K562 (cell line): ENCODE results near the gene PCCA. TPM values are rescaled to one million over a fixed set of nuclear protein-coding genes. Genes with fewer than 3 reads are reported as not detected.

Experiments
- ATAC-seq: fragments of 200-7000 bp; cut with Tn5 transposase; 3 replicates; pipeline ENCODE4 v1.9.1; 2020; ENCODE audit warnings: moderate library complexity
- BruUV-seq: library from RNA; stranded (reverse); fragments of 400-500 nt; replicated peaks from 2 replicates; lab custom pipeline; 2021; lab: Mats Ljungman, UMichigan
- CTCF ChIA-PET: fragments of 300-600 bp; formaldehyde crosslinking; extraction: SDS; loops from one replicate; lab custom pipeline; 2021; ENCODE audit warnings: low intra/inter-chr PET ratio; lab: Yijun Ruan, JAX
- POLR2A ChIA-PET: fragments of 300-600, 350-650 bp; sonication (Branson Sonifier 250); formaldehyde crosslinking; extraction: SDS; loops from one replicate; lab custom pipeline; 2021; ENCODE audit warnings: antibody characterized with exemption, inconsistent platforms; lab: Yijun Ruan, JAX
- DNase-seq, 4 experiments: peaks; one replicate each; pipeline versions ENCODE4 v3.0.0 to v3.0.0-alpha.2; 2011 to 2018; ENCODE audit warnings: low spot score in 3 of 4, mixed read lengths in 3 of 4; ENCODE audit errors: extremely low read depth in 1 of 4
- FAIRE-seq: peaks from 2 replicates; lab custom pipeline; 2011; peaks lifted over from hg19 to GRCh38; lab: Jason Lieb, UNC
- H2AFZ ChIP-seq: 2 replicates; pipeline ENCODE4 v1.6.0; 2011; ENCODE audit warnings: low read depth, low read length, control low read depth, inconsistent platforms
- H3K27ac ChIP-seq: fragments of 200-600 bp; 3 replicates; pipeline ENCODE4 v1.8.0; 2011; ENCODE audit warnings: low read depth, mild to moderate bottlenecking, control low read depth, inconsistent platforms, low read length, moderate library complexity, mixed read lengths; ENCODE audit errors: extremely low read depth
- H3K27me3 ChIP-seq, 2 experiments: fragments of 300-600 bp in 1 of 2; 2 replicates in 1 of 2; 3 replicates in 1 of 2; pipeline versions ENCODE4 v1.6.0 to v1.8.0; 2011; ENCODE audit warnings: inconsistent platforms in 2 of 2, low read length in 2 of 2, mild to moderate bottlenecking in 1 of 2, mixed read lengths in 1 of 2, moderate library complexity in 1 of 2; ENCODE audit not compliant: control insufficient read depth in 2 of 2, insufficient read depth in 2 of 2
- H3K36me3 ChIP-seq: fragments of 300-600 bp; 3 replicates; pipeline ENCODE4 v1.8.0; 2011; ENCODE audit warnings: mild to moderate bottlenecking, low read length, inconsistent platforms; ENCODE audit not compliant: control insufficient read depth, insufficient read depth
- H3K4me1 ChIP-seq, 2 experiments: fragments of 200-600 bp in 1 of 2; replicated peaks in 1 of 2; 2 replicates in 1 of 2; 3 replicates in 1 of 2; pipeline versions ENCODE4 v1.5.1 to v1.8.0; 2011; ENCODE audit warnings: inconsistent platforms in 2 of 2, low read length in 2 of 2, mild to moderate bottlenecking in 1 of 2, mixed read lengths in 1 of 2, moderate library complexity in 1 of 2; ENCODE audit not compliant: control insufficient read depth in 2 of 2, insufficient read depth in 2 of 2
- H3K4me2 ChIP-seq: 2 replicates; pipeline ENCODE4 v1.6.1; 2011; ENCODE audit warnings: low read length, control low read depth, inconsistent platforms, mixed read lengths; ENCODE audit not compliant: insufficient read depth
- H3K4me3 ChIP-seq: fragments of 200-600 bp; sonication (generic), shearing (Covaris generic); 2 replicates; pipeline ENCODE4 v1.5.1; 2016; ENCODE audit warnings: control low read depth, inconsistent platforms
- H3K79me2 ChIP-seq: fragments of 200-600 bp; 3 replicates; pipeline ENCODE4 v1.8.0; 2011; ENCODE audit warnings: low read length, inconsistent platforms; ENCODE audit not compliant: control insufficient read depth, insufficient read depth
- H3K9ac ChIP-seq, 2 experiments: 2 replicates each; pipeline versions ENCODE4 v1.6.0 to v1.6.1; 2011; ENCODE audit warnings: low read depth in 2 of 2, low read length in 2 of 2, control low read depth in 1 of 2, inconsistent platforms in 1 of 2, mild to moderate bottlenecking in 1 of 2, mixed read lengths in 1 of 2; ENCODE audit not compliant: insufficient read depth in 1 of 2
- H3K9me1 ChIP-seq: one replicate; pipeline ENCODE4 v1.6.0; 2011; ENCODE audit warnings: inconsistent platforms, mild to moderate bottlenecking, low read length, moderate library complexity; ENCODE audit not compliant: control insufficient read depth, insufficient read depth
- H3K9me3 ChIP-seq: replicated peaks from 2 replicates; pipeline ENCODE4 v1.5.1; 2011; ENCODE audit warnings: low read depth, low read length, inconsistent platforms; ENCODE audit not compliant: control insufficient read depth, insufficient read depth
- H4K20me1 ChIP-seq: replicated peaks from 2 replicates; pipeline ENCODE4 v1.6.1; 2011; ENCODE audit warnings: low read length, inconsistent platforms, mixed read lengths; ENCODE audit not compliant: control insufficient read depth, insufficient read depth
- ADNP ChIP-seq: fragments of 200-800 bp; sonication (Bioruptor generic); IDR thresholded peaks from 2 replicates; pipeline ENCODE4 v1.6.1; 2016; ENCODE audit warnings: missing genetic modification characterization, missing compliant biosample characterization
- ATF7 ChIP-seq: fragments of 450-650 bp; IDR thresholded peaks from 2 replicates; pipeline ENCODE4 v1.7.1; 2014; ENCODE audit warnings: mild to moderate bottlenecking, moderate library complexity
- CBX5 ChIP-seq: IDR thresholded peaks from 2 replicates; pipeline ENCODE4 v1.6.1; 2014; ENCODE audit warnings: low read depth, borderline replicate concordance
- DIDO1 ChIP-seq: fragments of 450-650 bp; IDR thresholded peaks from 2 replicates; pipeline ENCODE4 v1.6.1; 2016; ENCODE audit warnings: low read depth, missing biosample characterization, missing genetic modification characterization
- FOXJ3 ChIP-seq: sonication (generic); formaldehyde crosslinking; IDR thresholded peaks from 2 replicates; pipeline ENCODE4 v1.4.0; 2020; ENCODE audit warnings: mild to moderate bottlenecking, missing genetic modification reagents
- FOXK2 ChIP-seq, 2 experiments: fragments of 450-650 bp; IDR thresholded peaks in 1 of 2; conservative IDR thresholded peaks in 1 of 2; 2 replicates each; pipeline ENCODE4 v1.6.1; 2016; ENCODE audit warnings: low read depth in 2 of 2, mild to moderate bottlenecking in 1 of 2
- HDAC8 ChIP-seq: fragments of 450-650 bp; IDR thresholded peaks from 2 replicates; pipeline ENCODE4 v1.6.1; 2016; ENCODE audit warnings: mild to moderate bottlenecking, missing genetic modification characterization, moderate library complexity, missing compliant biosample characterization
- IRF2 ChIP-seq: sonication (generic); formaldehyde crosslinking; IDR thresholded peaks from 2 replicates; pipeline ENCODE4 v1.8.1; 2022; ENCODE audit warnings: mild to moderate bottlenecking, missing genetic modification reagents
- JUNB ChIP-seq: fragments of 450-650 bp; formaldehyde crosslinking; conservative IDR thresholded peaks from 2 replicates; pipeline ENCODE4 v1.4.0; 2020; ENCODE audit warnings: mild to moderate bottlenecking
- KHSRP ChIP-seq: fragments of 450-650 bp; IDR thresholded peaks from 2 replicates; pipeline ENCODE4 v1.6.1; 2017
- KLF10 ChIP-seq: fragments of 250-450 bp; sonication (Bioruptor Pico); IDR thresholded peaks from 2 replicates; pipeline ENCODE4 v1.6.1; 2021; ENCODE audit warnings: matching md5 sums
- RFX7 ChIP-seq: fragments of 250-450 bp; sonication (Bioruptor Pico); IDR thresholded peaks from 2 replicates; pipeline ENCODE4 v1.5.1; 2021; ENCODE audit warnings: mild to moderate bottlenecking
- SAP30 ChIP-seq: fragments of 200-600 bp; sonication (generic); IDR thresholded peaks from 2 replicates; pipeline ENCODE4 v1.6.1; 2012; ENCODE audit warnings: borderline replicate concordance, low read depth, mild to moderate bottlenecking, moderate library complexity, low read length, control low read depth, inconsistent platforms; ENCODE audit not compliant: insufficient read depth, poor library complexity, severe bottlenecking
- ZNF23 ChIP-seq: fragments of 250-450 bp; sonication (Bioruptor Pico); IDR thresholded peaks from 2 replicates; pipeline ENCODE4 v1.4.0; 2020; ENCODE audit warnings: mild to moderate bottlenecking
- ZNF263 ChIP-seq: sonication (generic); formaldehyde crosslinking; IDR thresholded peaks from 2 replicates; pipeline ENCODE4 v1.8.0; 2022; ENCODE audit warnings: mild to moderate bottlenecking, missing genetic modification reagents, borderline replicate concordance
- ZNF41 ChIP-seq: fragments of 250-450 bp; sonication (Bioruptor Pico); conservative IDR thresholded peaks from 2 replicates; pipeline ENCODE4 v1.4.0; 2020; ENCODE audit warnings: mild to moderate bottlenecking
- ZSCAN32 ChIP-seq: fragments of 450-650 bp; formaldehyde crosslinking; IDR thresholded peaks from 2 replicates; pipeline ENCODE4 v1.4.0; 2020; ENCODE audit warnings: mild to moderate bottlenecking, moderate library complexity
- WGBS: fragments of 100-300 bp; shearing (Covaris generic); methylation state at CpG from one replicate; pipeline ENCODE4 v1.1.6; 2016; ENCODE audit warnings: low coverage, mixed read lengths; ENCODE audit not compliant: insufficient coverage; ENCODE audit errors: missing lambda C conversion rate; 5-methylcytosine and 5-hydroxymethylcytosine counted together
- in situ Hi-C: fragments of 300-500 bp; cut with MboI; formaldehyde crosslinking; loops from 4 replicates; pipeline ENCODE4 v1.15.0; 2018; ENCODE audit warnings: inconsistent platforms, mixed read lengths
- intact Hi-C: fragments of 100-400 bp; cut with micrococcal nuclease; formaldehyde crosslinking; loops from 2 replicates; pipeline ENCODE4 v1.14.2; 2022
- polyA plus RNA-seq, 8 experiments: library from polyadenylated mRNA; depleted of rRNA in 4 of 8; stranded (reverse) in 5 of 8; unstranded in 3 of 8; fragments of >200 nt; fragmentation: Nextera tagmentation in 2 of 8; fragmentation: Illumina TruSeq in 1 of 8; extraction: Ambion mirVana in 2 of 8; extraction: Trizol in 1 of 8; gene quantifications; 2 replicates each; pipeline versions ENCODE4 v1.2.1 to v1.2.3, GENCODE V29; 2011 to 2014; ENCODE audit warnings: inconsistent platforms in 1 of 8, missing spikeins in 1 of 8
- total RNA-seq, 7 experiments: library from RNA; depleted of rRNA in 6 of 7; stranded (reverse); fragments of >200 nt in 6 of 7; fragmentation: Illumina TruSeq in 2 of 7; extraction: Trizol in 2 of 7; gene quantifications; 2 replicates each; pipeline versions ENCODE4 v1.2.1 to v1.2.3, GENCODE V29; 2011 to 2021; ENCODE audit warnings: low replicate concordance in 1 of 7

Gene PCCA
- total and polyA plus RNA-seq, 9 of the 15 experiments (the other 6 are each of a cell fraction or from before 2014, with no cell fraction given): 5.2 to 14.1 (median 9.7) TPM

DNA sequence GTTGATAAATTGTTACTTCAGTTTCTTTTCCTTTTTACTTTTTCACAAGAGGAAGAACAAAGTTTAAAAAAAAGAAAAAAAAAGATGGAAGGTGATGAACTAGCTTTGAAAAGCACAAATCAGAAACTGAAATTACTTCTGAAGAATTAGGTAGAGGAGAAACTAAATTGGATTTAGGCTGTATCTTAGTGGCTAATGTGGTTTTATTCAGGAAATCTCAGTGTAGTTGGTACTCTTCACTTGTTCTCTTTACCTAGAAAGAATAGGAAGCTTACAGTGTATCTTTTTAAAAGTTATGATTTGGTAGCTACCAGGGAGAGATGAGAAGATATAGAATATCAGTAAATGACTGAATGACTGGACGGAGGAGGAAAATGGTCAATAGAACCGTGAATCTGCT is 252.0 kb downstream of the PCCA start:
- Histone ChIP-seq H3K4me3 (no peak overlapping the region), H3K9ac (no peak overlapping the region), H3K27ac (no peak overlapping the region), H2AFZ (no peak overlapping the region), H3K79me2 (no peaks in the 10 kb centered on the region), H3K9me1 (no peaks in the 10 kb centered on the region), H3K4me1 (no peaks in the 10 kb centered on the region), H3K4me2 (no peak overlapping the region), H3K36me3 (no peaks in the 10 kb centered on the region), H4K20me1 (no peaks in the 10 kb centered on the region), H3K9me3 (no peaks in the 10 kb centered on the region), H3K27me3 (no peaks in the 10 kb centered on the region)
- intact Hi-C loops: no loop called here
- in situ Hi-C loops: no loop called here
- ChIA-PET CTCF (no interaction called here), POLR2A (no interaction called here)
- no TSS peak for BruUV-seq
- ATAC-seq (no peak), FAIRE-seq (no peak), DNase-seq (no peak)
- WGBS: 71% methylated on average over 2 of the region's 2 CpGs
- no peak for TF ChIP-seq ATF7
- no peak for TF ChIP-seq ZSCAN32 (CRISPR knock-in tag)
- TF ChIP-seq HDAC8 (tag): no peak
- no peak for TF ChIP-seq JUNB (CRISPR knock-in tag)
- TF ChIP-seq IRF2 (CRISPR knock-in tag): no peak
- no peak for TF ChIP-seq ZNF23 (CRISPR knock-in tag)
- no peak for TF ChIP-seq CBX5
- no peak for TF ChIP-seq KHSRP
- TF ChIP-seq ZNF41 (CRISPR knock-in tag): no peak
- TF ChIP-seq SAP30: no peak
- TF ChIP-seq KLF10 (CRISPR knock-in tag): no peak
- TF ChIP-seq ADNP (tag): no peak
- TF ChIP-seq DIDO1 (tag): no peak
- no peak for TF ChIP-seq ZNF263 (CRISPR knock-in tag)
- TF ChIP-seq RFX7 (CRISPR knock-in tag): no peak
- TF ChIP-seq FOXK2 (conservative IDR thresholded peaks at IDR 0.05 in 1 of 2, IDR thresholded peaks at IDR 0.05 in 1 of 2; ENCODE audit: low read depth in 2 of 2): no peak
- no peak for TF ChIP-seq FOXJ3 (CRISPR knock-in tag)
